Spleen (tissue), 11 donors: ENCODE results near the gene SNRPD3. TPM values are rescaled to one million over a fixed set of nuclear protein-coding genes. Genes with fewer than 3 reads are reported as not detected.

ENCODE experiments used
- DNase-seq: peaks from one replicate; pipeline ENCODE4 v3.0.0-alpha.2; 2020
- H3K27ac ChIP-seq, 8 donors: fragments of 200-600 bp; sonication (generic) in 7 of 8; 1 replicate in 4 of 8; 2 replicates in 4 of 8; pipeline versions ENCODE4 v1.5.0 to v1.8.0; 2016 to 2021; ENCODE audit warnings: inconsistent platforms in 4 of 8, mild to moderate bottlenecking in 4 of 8, moderate library complexity in 1 of 8
- H3K27me3 ChIP-seq, 7 donors: fragments of 200-600 bp; sonication (generic) in 6 of 7; replicated peaks in 1 of 7; 1 replicate in 4 of 7; 2 replicates in 3 of 7; pipeline versions ENCODE4 v1.5.0 to v1.8.0; 2016 to 2021; ENCODE audit warnings: inconsistent platforms in 3 of 7, mild to moderate bottlenecking in 1 of 7
- H3K36me3 ChIP-seq, 6 donors: fragments of 200-600 bp; sonication (generic) in 5 of 6; 1 replicate in 4 of 6; 2 replicates in 2 of 6; pipeline versions ENCODE4 v1.5.0 to v1.8.0; 2016 to 2021; ENCODE audit warnings: inconsistent platforms in 2 of 6
- H3K4me1 ChIP-seq, 6 donors: fragments of 200-600 bp; sonication (generic) in 5 of 6; 1 replicate in 3 of 6; 2 replicates in 3 of 6; pipeline versions ENCODE4 v1.5.0 to v1.8.0; 2016 to 2021; ENCODE audit warnings: inconsistent platforms in 3 of 6
- H3K4me3 ChIP-seq, 8 donors: fragments of 200-600 bp; sonication (generic) in 7 of 8; 1 replicate in 4 of 8; 2 replicates in 4 of 8; pipeline versions ENCODE4 v1.5.0 to v1.8.0; 2016 to 2021; ENCODE audit warnings: inconsistent platforms in 4 of 8, mild to moderate bottlenecking in 4 of 8, moderate library complexity in 2 of 8
- H3K9me3 ChIP-seq, 8 donors: fragments of 200-600 bp; sonication (generic) in 7 of 8; 1 replicate in 4 of 8; 2 replicates in 4 of 8; pipeline versions ENCODE4 v1.5.0 to v1.8.0; 2016 to 2021; ENCODE audit warnings: inconsistent platforms in 4 of 8
- POLR2A ChIP-seq, 3 donors: fragments of 450-650 bp; IDR thresholded peaks; one replicate each; pipeline ENCODE4 v1.5.1; 2017; ENCODE audit warnings: antibody characterized with exemption in 3 of 3, mild to moderate bottlenecking in 1 of 3
- POLR2AphosphoS5 ChIP-seq, 3 donors: sonication (generic); formaldehyde crosslinking; IDR thresholded peaks; one replicate each; pipeline ENCODE4 v1.5.1; 2017; ENCODE audit warnings: antibody characterized with exemption in 3 of 3
- WGBS, 5 donors: extraction: QIAGEN DNeasy Blood & Tissue Kit in 3 of 5; methylation state at CpG; one replicate each; pipeline versions ENCODE4 v1.1.5 to v1.1.7; 2013 to 2018; 5-methylcytosine and 5-hydroxymethylcytosine counted together
- intact Hi-C: fragments of 100-400 bp; cut with DNase I; formaldehyde crosslinking; loops from one replicate; pipeline ENCODE4 v1.15.0; 2023; ENCODE audit warnings: low total_unique reads
- polyA plus RNA-seq, 3 donors: library from polyadenylated mRNA; stranded (reverse); fragments of 200-250 nt; gene quantifications; one replicate each; pipeline ENCODE4 v1.2.1, GENCODE V29; 2013
- total RNA-seq, 7 donors: library from RNA; depleted of rRNA in 3 of 7; stranded (reverse); fragments of >200 nt in 3 of 7; fragmentation: NEBNext Ultra II Directional in 4 of 7; extraction: Animal tissue kit (Norgen Biotek cat#: 25700) in 4 of 7; gene quantifications; one replicate each; pipeline versions ENCODE4 v1.1.0 to v1.2.1, GENCODE V29; 2016 to 2021
- TF ChIP-seq, protein P1 (sequence below), 11 experiments: fragments of 200-600 bp in 7 of 11; fragments of 450-650 bp in 4 of 11; sonication (generic) in 4 of 11; IDR thresholded peaks in 8 of 11; conservative IDR thresholded peaks in 3 of 11; 1 replicate in 7 of 11; 2 replicates in 4 of 11; pipeline versions ENCODE4 v1.4.0 to v1.8.0; 2016 to 2021; ENCODE audit warnings: antibody characterized with exemption in 11 of 11, inconsistent platforms in 4 of 11, mild to moderate bottlenecking in 1 of 11
- donor health status: healthy with polysubstance abuse.
- donor health status: DM: no; HTN: no; CAD: no; lungs with moderate emphysema.
- donor health status: DM: no; HTN: no; CAD: no.
- donor health status: Bipolar disorder and iron deficiency.
- donor health status: healthy.
- donor health status: DM: no; HTN: no; CAD: no.
- donor health status: DM: yes; HTN: yes; CAD: no.

The SNRPD3 gene
- total and polyA plus RNA-seq, 10 donors, result 52.0 to 142 (median 92.5) TPM

DNA sequence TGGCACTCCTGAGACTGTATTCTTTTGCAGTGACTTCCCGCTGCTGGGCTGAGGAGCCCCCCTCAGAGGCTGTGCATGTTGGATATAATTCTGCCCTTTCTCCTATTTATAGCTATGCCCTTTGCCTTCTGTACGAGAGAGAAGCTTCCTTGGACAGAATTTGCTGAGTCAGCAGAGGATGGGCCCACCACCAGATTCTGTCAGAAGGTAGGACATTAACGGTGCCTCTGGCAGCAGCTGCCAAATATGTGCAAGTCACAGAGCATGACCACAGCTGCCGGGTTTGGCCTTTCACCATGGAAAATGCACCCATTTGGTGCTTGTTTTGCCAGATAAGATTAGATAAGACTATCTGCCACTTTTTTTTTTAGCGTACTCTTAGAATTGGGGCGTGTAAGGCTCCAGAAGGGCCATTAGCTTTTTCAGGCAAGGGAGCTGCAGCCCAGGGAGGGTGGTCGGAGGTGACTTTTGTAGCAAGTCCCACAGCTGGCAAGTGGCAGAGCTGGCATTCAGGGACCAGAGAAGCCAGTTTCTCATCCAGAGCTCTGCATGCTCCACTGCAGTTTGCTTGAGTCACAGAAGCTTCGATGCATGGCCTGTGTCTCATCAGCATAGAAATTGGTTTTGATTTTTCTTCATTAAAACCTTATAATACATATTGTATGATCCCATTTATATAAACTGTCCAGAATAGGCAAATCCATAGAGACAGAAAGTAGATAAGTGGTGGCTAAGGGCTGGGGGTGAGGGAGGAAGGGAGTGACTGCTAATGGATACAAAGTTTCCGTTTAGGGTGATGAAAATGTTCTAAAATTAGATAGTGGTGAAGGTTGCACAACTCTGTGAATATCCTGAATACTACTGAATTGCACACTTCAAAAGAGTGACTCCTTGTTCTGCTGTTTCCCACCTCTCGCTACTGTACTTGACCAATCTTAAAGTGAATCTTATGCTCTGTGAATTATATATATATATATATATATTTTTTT is 44.9 kb upstream of the SNRPD3 start:
- WGBS, 5 donors, result 13 to 30% (median 16%) methylated on average over 10 of the region's 10 CpGs
- H3K27ac ChIP-seq, result peak overlapping the region in 7 of 8 donors; percentile 61 to 86 (median 81)
- H3K4me1 ChIP-seq, result peaks cover 20 to 99% (median 42%) of the 10 kb centered on the region in 6 donors
- no peaks in the 10 kb centered on the region for H3K36me3 ChIP-seq
- intact Hi-C loops, result no loop called here
- no peak for DNase-seq
- H3K4me3 ChIP-seq, result peak overlapping the region in 1 of 8 donors; percentile 19
- no peaks in the 10 kb centered on the region for H3K27me3 ChIP-seq
- TF ChIP-seq, protein P1, sequence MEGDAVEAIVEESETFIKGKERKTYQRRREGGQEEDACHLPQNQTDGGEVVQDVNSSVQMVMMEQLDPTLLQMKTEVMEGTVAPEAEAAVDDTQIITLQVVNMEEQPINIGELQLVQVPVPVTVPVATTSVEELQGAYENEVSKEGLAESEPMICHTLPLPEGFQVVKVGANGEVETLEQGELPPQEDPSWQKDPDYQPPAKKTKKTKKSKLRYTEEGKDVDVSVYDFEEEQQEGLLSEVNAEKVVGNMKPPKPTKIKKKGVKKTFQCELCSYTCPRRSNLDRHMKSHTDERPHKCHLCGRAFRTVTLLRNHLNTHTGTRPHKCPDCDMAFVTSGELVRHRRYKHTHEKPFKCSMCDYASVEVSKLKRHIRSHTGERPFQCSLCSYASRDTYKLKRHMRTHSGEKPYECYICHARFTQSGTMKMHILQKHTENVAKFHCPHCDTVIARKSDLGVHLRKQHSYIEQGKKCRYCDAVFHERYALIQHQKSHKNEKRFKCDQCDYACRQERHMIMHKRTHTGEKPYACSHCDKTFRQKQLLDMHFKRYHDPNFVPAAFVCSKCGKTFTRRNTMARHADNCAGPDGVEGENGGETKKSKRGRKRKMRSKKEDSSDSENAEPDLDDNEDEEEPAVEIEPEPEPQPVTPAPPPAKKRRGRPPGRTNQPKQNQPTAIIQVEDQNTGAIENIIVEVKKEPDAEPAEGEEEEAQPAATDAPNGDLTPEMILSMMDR (IDR thresholded peaks at IDR 0.05 in 8 of 11, conservative IDR thresholded peaks at IDR 0.05 in 3 of 11), result no peak
- TF ChIP-seq POLR2AphosphoS5 (IDR thresholded peaks at IDR 0.05) (peak in 2 of 3 donors; percentile 22 to 29), POLR2A (IDR thresholded peaks at IDR 0.05) (no peak)
- no peaks in the 10 kb centered on the region for H3K9me3 ChIP-seq

- peaks cover 24 to 99% (median 39%) of the 10 kb centered on the region in 6 donors for H3K4me1 ChIP-seq
- H3K27ac ChIP-seq, result peak overlapping the region in 7 of 8 donors; percentile 32 to 86 (median 81)
- H3K27me3 ChIP-seq, result no peaks in the 10 kb centered on the region
- no peaks in the 10 kb centered on the region for H3K36me3 ChIP-seq
- no peak for DNase-seq
- WGBS, 5 donors, result 22 to 33% (median 30%) methylated on average over 3 of the region's 3 CpGs
- no peaks in the 10 kb centered on the region for H3K9me3 ChIP-seq
- H3K4me3 ChIP-seq, result no peak overlapping the region
- TF ChIP-seq POLR2AphosphoS5 (IDR thresholded peaks at IDR 0.05) (no peak), POLR2A (IDR thresholded peaks at IDR 0.05) (no peak)
- TF ChIP-seq, protein P1 (IDR thresholded peaks at IDR 0.05 in 8 of 11, conservative IDR thresholded peaks at IDR 0.05 in 3 of 11), result no peak
- intact Hi-C loops, result no loop called here
Observed at GRCh38 chr22:24512043-24512442, 43.8 kb upstream of the SNRPD3 start.

DNA sequence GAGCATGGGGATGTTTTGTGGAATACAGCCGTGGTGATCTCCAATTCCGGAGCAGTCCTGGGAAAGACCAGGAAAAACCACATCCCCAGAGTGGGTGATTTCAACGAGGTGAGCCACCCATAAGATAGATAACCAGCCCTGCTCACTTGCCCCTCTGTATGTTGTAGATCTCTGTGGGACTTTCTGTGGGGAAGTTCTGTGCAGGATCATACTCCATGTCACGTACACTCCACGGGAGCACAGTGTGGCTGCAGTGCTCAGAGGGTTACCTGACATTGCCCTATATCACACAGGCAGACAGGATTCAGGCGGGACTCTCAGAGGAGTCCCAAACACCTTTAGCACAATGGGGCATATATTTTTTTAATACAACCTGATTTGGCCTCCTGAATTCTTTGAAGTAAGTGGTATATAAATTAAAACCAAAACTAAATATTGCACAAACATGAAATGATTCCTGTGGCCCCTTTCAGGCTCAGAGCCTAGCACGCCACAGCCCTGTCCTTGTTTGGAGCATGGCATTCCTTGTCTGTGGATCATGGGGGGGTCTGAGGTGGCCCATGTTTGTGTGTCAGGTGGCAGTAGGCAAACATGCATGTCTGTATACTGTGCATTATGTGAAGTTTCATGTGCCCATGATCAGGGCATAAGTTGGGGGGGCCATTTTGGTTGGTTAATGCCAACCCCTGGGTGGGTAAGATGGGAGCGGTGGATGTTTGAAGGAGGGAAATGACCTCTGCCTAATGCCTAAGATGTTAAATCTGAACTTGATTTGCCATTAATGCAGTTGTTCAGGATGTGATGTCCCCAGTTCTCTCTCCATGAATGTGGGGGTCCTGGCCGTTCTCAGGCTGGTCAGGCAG is 42.2 kb upstream of the SNRPD3 start:
- Histone ChIP-seq H3K9me3 (no peaks in the 10 kb centered on the region), H3K4me1 (peaks cover 24 to 84% (median 33%) of the 10 kb centered on the region in 6 donors), H3K4me3 (no peak overlapping the region), H3K36me3 (no peaks in the 10 kb centered on the region), H3K27ac (no peak overlapping the region), H3K27me3 (no peaks in the 10 kb centered on the region)
- TF ChIP-seq, protein P1 (IDR thresholded peaks at IDR 0.05 in 8 of 11, conservative IDR thresholded peaks at IDR 0.05 in 3 of 11), result no peak
- TF ChIP-seq POLR2A (IDR thresholded peaks at IDR 0.05) (no peak), POLR2AphosphoS5 (IDR thresholded peaks at IDR 0.05) (no peak)
- no peak for DNase-seq
- 86 to 94% (median 89%) methylated on average over 8 to 9 of the region's 9 CpGs for WGBS, 5 donors
- intact Hi-C loops, result no loop called here
